Neural progenitor cell (in vitro differentiated cells): ENCODE measurements around the gene MAPK8.

Experiments used
- CTCF ChIP-seq: fragments of 200-600 bp; sonication (generic); IDR thresholded peaks from 2 replicates; pipeline ENCODE4 v1.5.1; 2017; ENCODE audit warnings: antibody characterized with exemption, mild to moderate bottlenecking
- EZH2phosphoT487 ChIP-seq: fragments of 200-600 bp; sonication (generic); IDR thresholded peaks from 2 replicates; pipeline ENCODE4 v1.6.1; 2017; ENCODE audit warnings: antibody characterized with exemption

GRCh38 chr10:48322017-48322416 lies 15.5 kb downstream of the MAPK8 start:
- TF ChIP-seq CTCF (no peak), EZH2phosphoT487 (no peak)
